Measurements from ENCODE around the gene FRMD4B.
"Not testable (repeated sequence)": the region's sequence is repeated elsewhere in the genome, so short reads cannot be mapped to it uniquely, and the experiment has no call there.

Gene FRMD4B

DNA sequence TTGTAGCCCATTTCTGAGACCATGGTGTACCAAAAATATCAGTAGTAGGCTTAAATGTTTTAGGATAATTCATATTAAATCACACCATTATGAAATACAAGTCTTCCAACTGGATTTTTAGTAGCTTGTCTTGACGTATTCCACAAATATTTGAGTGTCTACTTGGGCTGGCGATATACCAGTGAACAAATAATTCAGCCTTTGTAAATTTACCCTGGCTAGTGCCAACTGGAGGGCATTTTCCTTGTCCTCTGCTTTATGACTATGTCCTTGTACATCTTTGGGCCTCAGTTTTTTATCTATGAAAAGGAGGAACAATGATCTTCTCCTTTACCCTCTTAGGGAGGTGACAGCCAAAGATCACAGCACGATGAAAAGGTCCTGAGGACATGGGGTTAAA, 114.8 kb downstream of the FRMD4B start:
- no peak for DNase-seq (ENCODE audit: low read depth)
- no peak overlapping the region for H3K4me3 ChIP-seq (ENCODE audit: low read length)
- TF ChIP-seq, protein P1, sequence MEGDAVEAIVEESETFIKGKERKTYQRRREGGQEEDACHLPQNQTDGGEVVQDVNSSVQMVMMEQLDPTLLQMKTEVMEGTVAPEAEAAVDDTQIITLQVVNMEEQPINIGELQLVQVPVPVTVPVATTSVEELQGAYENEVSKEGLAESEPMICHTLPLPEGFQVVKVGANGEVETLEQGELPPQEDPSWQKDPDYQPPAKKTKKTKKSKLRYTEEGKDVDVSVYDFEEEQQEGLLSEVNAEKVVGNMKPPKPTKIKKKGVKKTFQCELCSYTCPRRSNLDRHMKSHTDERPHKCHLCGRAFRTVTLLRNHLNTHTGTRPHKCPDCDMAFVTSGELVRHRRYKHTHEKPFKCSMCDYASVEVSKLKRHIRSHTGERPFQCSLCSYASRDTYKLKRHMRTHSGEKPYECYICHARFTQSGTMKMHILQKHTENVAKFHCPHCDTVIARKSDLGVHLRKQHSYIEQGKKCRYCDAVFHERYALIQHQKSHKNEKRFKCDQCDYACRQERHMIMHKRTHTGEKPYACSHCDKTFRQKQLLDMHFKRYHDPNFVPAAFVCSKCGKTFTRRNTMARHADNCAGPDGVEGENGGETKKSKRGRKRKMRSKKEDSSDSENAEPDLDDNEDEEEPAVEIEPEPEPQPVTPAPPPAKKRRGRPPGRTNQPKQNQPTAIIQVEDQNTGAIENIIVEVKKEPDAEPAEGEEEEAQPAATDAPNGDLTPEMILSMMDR (IDR thresholded peaks at IDR 0.05; ENCODE audit: insufficient read depth, low read depth, low read length, missing control alignments) = no peak

DNA sequence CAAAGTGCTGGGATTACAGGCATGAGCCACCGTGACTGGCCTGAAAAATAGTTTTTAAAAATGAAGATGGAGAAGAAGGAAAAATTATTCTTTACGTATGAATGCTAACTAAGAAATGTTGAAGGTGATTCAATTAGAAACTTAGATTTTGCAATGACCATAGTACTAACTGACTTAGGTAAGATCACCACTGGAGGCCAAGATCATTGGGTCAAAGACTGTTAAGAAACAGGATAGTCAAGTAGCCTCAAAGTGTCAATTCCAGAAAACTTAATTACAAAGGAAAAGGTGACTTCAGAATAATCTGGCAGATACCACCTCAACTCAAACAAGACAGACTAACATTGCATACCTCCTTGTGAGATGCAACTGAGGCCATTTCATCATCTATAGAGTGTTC, 119.3 kb downstream of the FRMD4B start:
- no peak for DNase-seq (ENCODE audit: low read depth)
- no peak overlapping the region for H3K4me3 ChIP-seq (ENCODE audit: low read length)
- TF ChIP-seq, protein P1 (IDR thresholded peaks at IDR 0.05; ENCODE audit: insufficient read depth, low read depth, low read length, missing control alignments) = no peak

DNA sequence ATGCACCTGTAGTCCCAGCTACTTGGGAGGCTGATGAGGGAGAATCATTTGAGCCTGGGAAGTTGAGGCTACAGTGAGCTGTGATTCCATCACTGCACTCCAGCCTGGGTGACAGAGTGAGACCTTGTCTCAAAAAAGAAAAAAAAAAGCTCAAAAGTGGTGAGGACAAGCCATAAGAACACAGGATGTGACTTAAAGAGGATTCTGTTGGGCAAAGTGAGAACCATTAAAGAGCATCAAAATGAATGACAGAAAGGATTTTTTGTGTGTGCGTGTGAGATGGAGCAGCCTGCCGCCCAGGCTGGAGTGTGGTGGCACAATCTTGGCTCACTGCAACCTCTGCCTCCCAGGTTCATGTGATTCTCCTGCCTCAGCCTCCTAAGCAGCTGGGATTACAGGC, 119.8 kb downstream of the FRMD4B start:
- not testable (repeated sequence) for DNase-seq (ENCODE audit: low read depth); H3K4me3 ChIP-seq (ENCODE audit: low read length)

DNA sequence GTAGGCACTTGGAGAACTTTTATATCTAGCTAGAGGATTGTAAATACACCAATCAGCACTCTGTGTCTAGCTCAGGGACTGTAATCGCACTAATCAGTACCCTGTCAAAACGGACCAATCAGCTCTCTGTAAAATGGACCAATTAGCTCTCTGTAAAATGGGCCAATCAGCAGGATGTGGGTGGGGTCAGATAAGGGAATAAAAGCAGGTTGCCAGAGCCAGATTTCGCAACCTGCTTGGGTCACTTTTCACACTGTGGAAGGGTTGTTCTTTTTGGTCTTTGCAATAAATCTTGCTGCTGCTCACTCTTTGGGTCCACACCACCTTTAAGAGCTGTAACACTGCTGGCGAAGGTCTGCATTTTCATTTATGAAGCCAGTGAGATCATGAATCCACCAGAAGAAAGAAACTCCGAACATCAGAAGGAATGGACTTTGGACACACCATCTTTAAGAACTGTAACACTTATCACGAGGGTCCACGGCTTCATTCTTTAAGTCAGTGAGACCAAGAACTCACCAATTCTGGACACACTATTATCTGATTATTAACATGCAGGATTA, 125.0 kb downstream of the FRMD4B start:
- not testable (repeated sequence) for H3K4me3 ChIP-seq (ENCODE audit: low read length); DNase-seq (ENCODE audit: low read depth)

DNA sequence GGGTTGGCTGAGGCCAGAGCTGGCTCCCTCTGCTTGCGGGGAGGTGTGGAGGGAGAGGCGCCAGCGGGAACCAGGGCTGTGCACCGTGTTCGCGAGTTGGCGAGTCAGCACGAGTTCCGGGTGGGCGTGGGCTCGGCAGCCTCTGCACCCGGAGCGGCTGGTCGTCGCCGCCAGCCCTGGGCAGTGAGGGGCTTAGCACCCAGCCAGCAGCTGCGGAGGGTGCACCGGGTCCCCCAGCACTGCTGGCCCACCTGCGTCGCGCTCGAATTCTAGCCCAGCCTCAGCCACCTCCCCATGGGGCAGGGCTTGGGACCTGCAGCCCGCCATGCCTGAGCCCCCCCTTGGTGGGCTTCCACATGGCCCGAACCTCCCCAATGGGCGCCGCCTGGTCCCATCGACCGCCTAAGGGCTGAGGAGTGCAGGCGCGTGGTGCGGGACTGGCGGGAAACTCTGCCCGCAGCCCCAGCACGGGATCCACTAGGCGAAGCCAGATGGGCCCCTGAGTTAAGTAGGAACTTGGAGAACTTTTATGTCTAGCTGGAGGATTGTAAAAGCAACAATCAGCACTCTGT, 125.6 kb downstream of the FRMD4B start:
- H3K4me3 ChIP-seq (ENCODE audit: low read length) = no peak overlapping the region
- TF ChIP-seq, protein P1 (IDR thresholded peaks at IDR 0.05; ENCODE audit: insufficient read depth, low read depth, low read length, missing control alignments) = no peak

DNA sequence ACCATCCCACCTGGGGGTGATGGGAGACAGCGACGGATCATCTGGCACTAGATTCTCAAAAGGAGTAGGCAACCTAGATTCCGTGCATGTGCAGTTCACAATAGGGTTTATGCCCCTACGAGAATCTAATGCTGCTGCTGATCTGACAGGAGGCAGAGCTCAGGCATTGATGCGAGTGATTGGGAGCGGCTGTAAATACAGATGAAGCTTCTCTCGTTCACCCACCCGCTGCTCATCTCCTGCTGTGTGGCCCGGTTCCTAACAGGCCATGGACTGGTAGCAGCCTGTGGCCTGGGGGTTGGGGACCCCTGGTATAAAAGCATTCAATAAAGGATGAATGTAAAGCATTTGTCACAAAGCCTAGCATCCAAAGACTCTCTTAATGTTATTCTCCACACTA, 126.8 kb downstream of the FRMD4B start:
- no peak overlapping the region for H3K4me3 ChIP-seq (ENCODE audit: low read length)
- TF ChIP-seq, protein P1 (IDR thresholded peaks at IDR 0.05; ENCODE audit: insufficient read depth, low read depth, low read length, missing control alignments) = no peak
- no peak for DNase-seq (ENCODE audit: low read depth)

More for the DNA sequence above, 125.6 kb downstream of the FRMD4B start:
- DNase-seq (ENCODE audit: low read depth) = no peak

DNA sequence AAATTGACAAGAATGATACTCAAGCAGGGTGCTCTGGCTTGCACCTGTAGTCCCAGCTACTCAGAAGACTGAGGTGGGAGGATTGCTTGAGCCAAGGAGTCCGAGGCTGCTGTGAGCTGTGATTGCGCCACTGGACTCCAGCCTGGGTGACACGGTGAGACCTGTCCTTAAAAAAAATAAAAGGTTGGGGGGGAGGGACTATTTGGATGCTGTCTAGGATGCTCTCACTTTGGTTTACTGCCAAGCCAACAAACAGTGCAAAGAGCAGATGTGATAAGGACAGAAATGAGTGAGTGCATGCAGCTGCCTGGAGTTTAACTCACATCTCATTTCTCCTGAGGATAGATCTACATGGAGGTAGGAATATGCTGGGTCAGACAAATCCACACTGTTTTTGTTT, 130.0 kb downstream of the FRMD4B start:
- no peak overlapping the region for H3K4me3 ChIP-seq (ENCODE audit: low read length)
- no peak for DNase-seq (ENCODE audit: low read depth)
- TF ChIP-seq, protein P1 (IDR thresholded peaks at IDR 0.05; ENCODE audit: insufficient read depth, low read depth, low read length, missing control alignments) = no peak

DNA sequence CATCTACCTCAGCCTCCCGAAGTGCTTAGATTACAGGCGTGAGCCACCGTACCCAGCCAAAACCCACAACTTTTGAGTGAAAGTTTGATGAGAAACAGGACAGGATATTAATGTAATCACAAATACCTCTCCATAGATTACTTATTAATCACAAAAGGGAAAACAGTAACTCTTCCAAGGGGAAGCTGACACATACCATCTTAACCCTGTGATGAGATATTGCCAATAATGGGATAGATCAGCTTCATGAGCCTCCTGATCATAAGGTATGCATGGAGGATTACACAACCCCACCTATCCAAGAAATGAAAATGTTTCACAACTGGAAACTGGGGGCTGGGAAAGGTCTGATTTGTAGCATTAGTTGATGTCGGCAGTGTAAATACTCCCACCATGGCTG, 131.5 kb downstream of the FRMD4B start:
- DNase-seq (ENCODE audit: low read depth) = no peak
- no peak overlapping the region for H3K4me3 ChIP-seq (ENCODE audit: low read length)
- TF ChIP-seq, protein P1 (IDR thresholded peaks at IDR 0.05; ENCODE audit: insufficient read depth, low read depth, low read length, missing control alignments) = no peak

All from epithelial cell of esophagus (primary cell).